Measurements from ENCODE around the gene RIC8A.
"Not testable (repeated sequence)": the region's sequence is repeated elsewhere in the genome, so short reads cannot be mapped to it uniquely, and the experiment has no call there.

The RIC8A gene

GRCh38 chr11:207208-207862 lies at the start of gene RIC8A, which contains the start of gene BET1L:
RIC8A (plus strand) TSS chr11:207708; CDS start chr11:208855, 1,147 bp downstream.
BET1L (minus strand) TSS chr11:207399; CDS start chr11:207321, 78 bp downstream.
- Mint-ChIP-seq H3K27me3 (no peaks in the 10 kb centered on the region), H3K36me3 (peaks cover 3% of the 10 kb centered on the region), H3K9me3 (ENCODE audit: low read depth) (no peaks in the 10 kb centered on the region), H3K27ac (peak within 1 kb of the TSS; percentile 99), H3K4me1 (ENCODE audit: low read depth) (peaks cover 44% of the 10 kb centered on the region), H3K4me3 (peak within 1 kb of the TSS; percentile 100)

- H3K36me3 Mint-ChIP-seq; H3K4me1 Mint-ChIP-seq (ENCODE audit: low read depth); H3K4me3 Mint-ChIP-seq; H3K27ac Mint-ChIP-seq; H3K27me3 Mint-ChIP-seq; H3K9me3 Mint-ChIP-seq (ENCODE audit: low read depth): not testable (repeated sequence)
These were observed 27.3 kb upstream of the RIC8A start for GRCh38 chr11:180242-180641.

- not testable (repeated sequence) for H3K4me3 Mint-ChIP-seq; H3K36me3 Mint-ChIP-seq; H3K27me3 Mint-ChIP-seq; H3K27ac Mint-ChIP-seq; H3K9me3 Mint-ChIP-seq (ENCODE audit: low read depth); H3K4me1 Mint-ChIP-seq (ENCODE audit: low read depth)
These were observed 18.2 kb upstream of the RIC8A start for GRCh38 chr11:189200-189783.

DNA sequence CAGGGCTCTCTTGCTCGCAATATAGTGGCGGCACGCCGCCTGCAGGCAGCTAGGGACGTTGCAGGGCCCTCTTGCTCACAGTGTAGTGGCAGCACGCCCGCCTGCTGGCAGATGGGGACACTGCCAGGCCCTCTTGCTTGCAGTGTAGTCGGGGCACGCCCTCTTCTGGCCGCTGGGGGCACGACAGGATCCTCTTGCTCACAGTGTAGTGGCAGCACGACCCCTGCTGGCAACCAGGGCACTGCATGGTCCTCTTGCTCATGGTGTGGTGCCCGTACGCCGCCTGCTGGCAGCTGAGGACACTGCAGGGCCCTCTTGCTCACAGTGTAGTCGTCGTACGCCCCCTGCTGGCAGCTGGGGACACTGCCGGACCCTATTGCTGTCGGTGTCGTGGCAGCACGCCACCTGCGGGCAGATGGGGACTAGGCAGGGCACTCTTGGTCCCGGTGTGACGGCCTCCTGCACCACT lies 17.6 kb upstream of the RIC8A start:
- H3K36me3 Mint-ChIP-seq; H3K4me3 Mint-ChIP-seq; H3K9me3 Mint-ChIP-seq (ENCODE audit: low read depth); H3K4me1 Mint-ChIP-seq (ENCODE audit: low read depth); H3K27ac Mint-ChIP-seq; H3K27me3 Mint-ChIP-seq: not testable (repeated sequence)

- H3K4me1 Mint-ChIP-seq (ENCODE audit: low read depth); H3K4me3 Mint-ChIP-seq; H3K36me3 Mint-ChIP-seq; H3K27ac Mint-ChIP-seq; H3K9me3 Mint-ChIP-seq (ENCODE audit: low read depth); H3K27me3 Mint-ChIP-seq: not testable (repeated sequence)
These were observed 17.0 kb upstream of the RIC8A start for GRCh38 chr11:190546-190945.

DNA sequence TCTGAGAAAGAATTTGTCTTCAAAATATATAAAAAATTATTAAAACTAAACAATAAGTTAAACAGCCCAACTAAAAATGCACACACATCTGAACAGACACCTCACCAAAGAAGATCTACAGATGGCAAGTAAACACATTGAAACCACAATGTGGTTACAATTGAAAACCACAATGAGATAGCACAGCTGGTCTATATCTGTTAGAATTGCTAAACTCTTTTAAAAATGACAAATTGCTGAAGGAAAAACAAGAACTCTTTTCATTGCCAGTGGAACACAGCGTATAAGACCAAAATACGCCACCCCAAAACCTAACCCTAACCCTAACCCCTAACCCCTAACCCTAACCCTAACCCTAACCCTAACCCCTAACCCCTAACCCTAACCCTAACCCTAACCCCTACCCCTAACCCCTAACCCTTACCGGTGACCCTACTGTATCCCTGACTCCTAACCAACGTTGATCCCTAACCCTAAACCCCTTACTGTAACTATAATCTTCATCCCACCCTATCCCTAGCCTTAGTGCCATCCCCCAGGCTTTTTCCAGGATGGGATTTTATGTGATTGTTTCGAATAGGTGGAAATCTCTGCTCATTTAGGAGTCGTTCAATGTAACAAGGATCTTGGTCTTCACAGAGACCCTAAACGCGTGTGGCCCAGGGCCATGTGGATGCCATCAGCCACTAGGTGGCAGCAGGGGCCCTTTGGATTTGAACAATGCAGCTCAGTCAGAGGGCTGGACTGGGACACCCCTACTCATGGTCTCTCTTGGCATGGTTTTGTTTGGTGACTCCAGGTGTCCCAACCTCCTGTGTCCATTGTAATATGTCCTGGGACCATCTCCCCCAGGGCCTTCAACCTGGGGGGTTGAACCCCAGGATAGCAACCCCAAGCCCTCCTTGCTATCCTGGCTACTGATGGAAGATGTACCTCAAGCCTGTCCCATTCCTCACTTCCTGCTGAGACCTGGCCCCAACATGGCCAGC lies 15.7 kb upstream of the RIC8A start:
- not testable (repeated sequence) for H3K9me3 Mint-ChIP-seq (ENCODE audit: low read depth); H3K36me3 Mint-ChIP-seq; H3K4me1 Mint-ChIP-seq (ENCODE audit: low read depth); H3K27me3 Mint-ChIP-seq
- Mint-ChIP-seq H3K27ac (peak overlapping the region; percentile 34), H3K4me3 (peak overlapping the region; percentile 23)

- peak within 1 kb of the TSS; percentile 34 for H3K27ac Mint-ChIP-seq
These were observed 14.8 kb upstream of the RIC8A start, which contains the start of gene SCGB1C1 for GRCh38 chr11:192674-193128. SCGB1C1 (plus strand) TSS chr11:193078; CDS start chr11:193100, 22 bp downstream.

DNA sequence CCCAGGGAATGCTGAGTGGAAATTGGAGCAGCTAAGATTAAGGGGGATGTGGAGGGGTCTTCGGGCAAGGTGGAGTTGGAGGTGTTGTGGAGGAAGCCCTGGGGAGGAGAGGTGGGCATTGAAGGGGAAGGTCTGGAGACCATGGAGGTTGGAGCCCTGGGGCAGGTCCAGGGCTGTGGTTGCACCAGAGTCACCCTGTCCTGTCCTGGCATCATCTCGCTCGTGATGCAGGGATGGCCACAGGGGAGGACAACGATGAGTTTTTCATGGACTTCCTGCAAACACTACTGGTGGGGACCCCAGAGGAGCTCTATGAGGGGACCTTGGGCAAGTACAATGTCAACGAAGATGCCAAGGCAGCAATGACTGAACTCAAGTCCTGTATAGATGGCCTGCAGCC lies 14.0 kb upstream of the RIC8A start:
- H3K4me3 Mint-ChIP-seq; H3K36me3 Mint-ChIP-seq; H3K4me1 Mint-ChIP-seq (ENCODE audit: low read depth); H3K27me3 Mint-ChIP-seq; H3K27ac Mint-ChIP-seq; H3K9me3 Mint-ChIP-seq (ENCODE audit: low read depth): not testable (repeated sequence)

More at GRCh38 chr11:192674-193128, 14.8 kb upstream of the RIC8A start, which contains the start of gene SCGB1C1:
- H3K9me3 Mint-ChIP-seq (ENCODE audit: low read depth); H3K4me1 Mint-ChIP-seq (ENCODE audit: low read depth); H3K36me3 Mint-ChIP-seq; H3K27me3 Mint-ChIP-seq: not testable (repeated sequence)
- peak within 1 kb of the TSS; percentile 23 for H3K4me3 Mint-ChIP-seq

GRCh38 chr11:196786-197731 lies 10.4 kb upstream of the RIC8A start:
- H3K4me3 Mint-ChIP-seq, result no peak overlapping the region
- H3K36me3 Mint-ChIP-seq, result no peaks in the 10 kb centered on the region
- H3K27me3 Mint-ChIP-seq, result no peaks in the 10 kb centered on the region
- no peak overlapping the region for H3K27ac Mint-ChIP-seq
- peaks cover 12% of the 10 kb centered on the region for H3K4me1 Mint-ChIP-seq (ENCODE audit: low read depth)
- no peaks in the 10 kb centered on the region for H3K9me3 Mint-ChIP-seq (ENCODE audit: low read depth)

DNA sequence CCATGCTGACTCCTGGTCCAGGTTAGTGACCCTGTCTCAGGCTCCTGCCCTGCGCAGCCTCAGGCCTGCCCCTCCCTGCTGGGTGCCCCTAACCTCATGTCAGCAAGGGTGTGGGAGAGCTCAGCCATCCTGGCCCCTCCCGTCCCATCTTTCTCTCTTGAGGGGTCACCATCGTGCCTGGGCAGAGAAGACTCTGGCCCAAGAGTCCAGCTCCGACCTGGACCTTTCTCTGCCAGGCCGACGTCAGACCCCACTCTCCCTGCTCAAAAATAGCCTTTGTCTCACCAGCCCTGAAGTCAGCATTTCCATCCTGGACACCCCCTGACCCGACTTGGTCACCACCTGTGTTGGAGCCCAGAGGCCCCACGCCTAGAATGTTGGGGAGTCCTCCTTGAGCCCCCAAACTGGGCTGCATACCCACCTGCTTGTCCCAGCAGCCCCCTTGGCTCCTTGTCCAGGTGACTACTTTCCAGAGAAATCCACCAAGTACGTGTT lies 9.7 kb upstream of the RIC8A start:
- H3K4me3 Mint-ChIP-seq, result no peak overlapping the region
- no peak overlapping the region for H3K27ac Mint-ChIP-seq
- H3K27me3 Mint-ChIP-seq, result no peaks in the 10 kb centered on the region
- H3K9me3 Mint-ChIP-seq (ENCODE audit: low read depth), result no peaks in the 10 kb centered on the region
- H3K4me1 Mint-ChIP-seq (ENCODE audit: low read depth), result peaks cover 17% of the 10 kb centered on the region
- H3K36me3 Mint-ChIP-seq, result no peaks in the 10 kb centered on the region

DNA sequence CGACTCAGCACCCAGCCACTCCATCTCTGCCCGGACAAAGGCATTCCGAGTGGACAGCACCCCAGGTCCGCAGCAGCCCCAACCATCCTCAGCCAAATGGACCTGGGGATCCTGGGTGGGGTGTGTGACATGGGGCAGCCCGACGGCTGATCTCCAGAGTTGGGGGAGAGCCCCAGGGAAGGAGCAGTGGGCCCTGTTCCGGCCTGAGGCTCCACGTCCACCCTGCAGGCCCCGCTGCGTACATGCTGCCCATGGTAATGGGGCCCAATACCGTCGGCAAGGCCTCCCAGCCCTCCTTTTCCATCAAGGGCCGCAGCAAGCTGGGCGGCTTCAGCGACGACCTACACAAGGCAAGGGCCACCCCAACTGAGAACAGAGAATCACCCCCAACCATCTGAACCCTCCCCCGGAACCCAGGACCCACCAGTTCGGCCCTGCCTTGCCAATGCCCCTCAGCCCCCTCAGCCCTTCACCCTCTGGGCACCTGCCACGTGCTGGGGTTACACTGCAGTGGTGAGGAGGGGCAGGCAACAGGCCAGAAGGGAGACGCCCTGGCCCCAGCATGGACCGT lies 9.2 kb upstream of the RIC8A start:
- Mint-ChIP-seq H3K27me3 (no peaks in the 10 kb centered on the region), H3K9me3 (ENCODE audit: low read depth) (no peaks in the 10 kb centered on the region), H3K36me3 (no peaks in the 10 kb centered on the region), H3K4me1 (ENCODE audit: low read depth) (peaks cover 23% of the 10 kb centered on the region), H3K4me3 (no peak overlapping the region), H3K27ac (no peak overlapping the region)

GRCh38 chr11:199004-199581 lies 8.4 kb upstream of the RIC8A start:
- peaks cover 30% of the 10 kb centered on the region for H3K4me1 Mint-ChIP-seq (ENCODE audit: low read depth)
- H3K27me3 Mint-ChIP-seq, result no peaks in the 10 kb centered on the region
- no peaks in the 10 kb centered on the region for H3K36me3 Mint-ChIP-seq
- no peaks in the 10 kb centered on the region for H3K9me3 Mint-ChIP-seq (ENCODE audit: low read depth)
- H3K27ac Mint-ChIP-seq, result no peak overlapping the region
- no peak overlapping the region for H3K4me3 Mint-ChIP-seq

DNA sequence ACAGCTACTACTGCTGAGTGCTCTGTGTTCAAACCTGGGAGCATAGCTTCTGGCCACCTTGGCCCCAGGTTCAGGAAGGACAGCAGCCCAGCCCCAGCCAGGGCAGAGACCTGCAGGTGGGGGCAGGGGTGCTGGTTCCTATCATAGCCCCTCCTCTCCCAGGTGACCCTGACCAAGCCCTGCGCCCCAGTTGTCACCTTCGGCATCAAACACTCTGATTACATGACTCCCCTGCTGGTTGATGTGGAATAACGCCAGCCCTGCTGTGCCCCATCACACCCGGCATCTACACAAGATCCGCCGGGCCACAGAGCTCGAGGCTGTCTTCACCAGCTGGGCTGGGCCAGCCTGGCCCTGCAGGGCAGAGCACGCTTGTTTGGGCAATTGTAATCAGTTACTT lies 7.7 kb upstream of the RIC8A start:
- Mint-ChIP-seq H3K36me3 (no peaks in the 10 kb centered on the region), H3K4me3 (no peak overlapping the region)

More for the DNA sequence above, 7.7 kb upstream of the RIC8A start:
- Mint-ChIP-seq H3K9me3 (ENCODE audit: low read depth) (no peaks in the 10 kb centered on the region), H3K27ac (no peak overlapping the region), H3K27me3 (no peaks in the 10 kb centered on the region), H3K4me1 (ENCODE audit: low read depth) (peaks cover 34% of the 10 kb centered on the region)
